Measurements from ENCODE around the gene TP73.
A peak's percentile ranks its signal among the peaks of the same experiment; 100 is the strongest.

Gene TP73

GRCh38 chr1:3674100-3675094 lies 22.1 kb downstream of the TP73 start:
- DNase-seq = no peak

- DNase-seq = no peak
These were observed 23.1 kb downstream of the TP73 start for GRCh38 chr1:3675436-3675835.

- DNase-seq = no peak
These were observed 24.5 kb downstream of the TP73 start for GRCh38 chr1:3676581-3677470.

GRCh38 chr1:3677484-3677883 lies 25.2 kb downstream of the TP73 start:
- DNase-seq = no peak

- DNase-seq = no peak
These were observed 26.2 kb downstream of the TP73 start for GRCh38 chr1:3678361-3679097.

GRCh38 chr1:3679098-3679555 lies 26.8 kb downstream of the TP73 start:
- DNase-seq = no peak

GRCh38 chr1:3679799-3680453 lies 27.6 kb downstream of the TP73 start:
- no peak for DNase-seq

- DNase-seq = no peak
These were observed 28.3 kb downstream of the TP73 start for GRCh38 chr1:3680488-3681230.

- DNase-seq = no peak
These were observed 29.0 kb downstream of the TP73 start for GRCh38 chr1:3681231-3681897.

- DNase-seq = no peak
These were observed 29.8 kb downstream of the TP73 start for GRCh38 chr1:3681898-3682806.

- DNase-seq = no peak
These were observed 30.9 kb downstream of the TP73 start for GRCh38 chr1:3683197-3683596.

- no peak for DNase-seq
These were observed 31.7 kb downstream of the TP73 start for GRCh38 chr1:3683992-3684391.

GRCh38 chr1:3685222-3685621 lies 32.9 kb downstream of the TP73 start:
- DNase-seq = no peak

- no peak for DNase-seq
These were observed 33.6 kb downstream of the TP73 start for GRCh38 chr1:3685906-3686305.

- DNase-seq = no peak
These were observed 35.2 kb downstream of the TP73 start for GRCh38 chr1:3687504-3687903.

- no peak for DNase-seq
These were observed 36.2 kb downstream of the TP73 start for GRCh38 chr1:3688356-3689137.

- DNase-seq = no peak
These were observed 36.9 kb downstream of the TP73 start for GRCh38 chr1:3689138-3689750.

GRCh38 chr1:3690282-3691065 lies 38.2 kb downstream of the TP73 start:
- peak; percentile 19 for DNase-seq

Data from NCI-H2227 treated with DMSO at 0.1 percent for 48 hours (cell line).